ENCODE results near the gene GSTA5.

GRCh38 chr6:52821842-52822241 is 18.8 kb downstream of the GSTA5 start:
- TF ChIP-seq CTCF (IDR thresholded peaks at IDR 0.05) (no peak), POLR2A (IDR thresholded peaks at IDR 0.05) (no peak)

All from body of pancreas (tissue), 4 donors.